Astrocyte of the spinal cord (primary cell): ENCODE measurements around the gene BICD1.

ENCODE experiments used
- DNase-seq: peaks from one replicate; pipeline ENCODE4 v3.0.0; 2011; ENCODE audit warnings: low read depth, low spot score
- H3K4me3 ChIP-seq: 2 replicates; pipeline ENCODE4 v1.5.1; 2011; ENCODE audit warnings: low read depth, mild to moderate bottlenecking, low read length, moderate library complexity
- in situ Hi-C: cut with HindIII; loops from 2 replicates; pipeline ENCODE4 v1.10.0; 2017; ENCODE audit warnings: low sequenced_read_pairs
- TF ChIP-seq, protein P1 (sequence below): IDR thresholded peaks from 2 replicates; pipeline ENCODE4 v1.5.1; 2012; ENCODE audit warnings: low read depth, mild to moderate bottlenecking, low read length, inconsistent platforms

BICD1 gene

DNA sequence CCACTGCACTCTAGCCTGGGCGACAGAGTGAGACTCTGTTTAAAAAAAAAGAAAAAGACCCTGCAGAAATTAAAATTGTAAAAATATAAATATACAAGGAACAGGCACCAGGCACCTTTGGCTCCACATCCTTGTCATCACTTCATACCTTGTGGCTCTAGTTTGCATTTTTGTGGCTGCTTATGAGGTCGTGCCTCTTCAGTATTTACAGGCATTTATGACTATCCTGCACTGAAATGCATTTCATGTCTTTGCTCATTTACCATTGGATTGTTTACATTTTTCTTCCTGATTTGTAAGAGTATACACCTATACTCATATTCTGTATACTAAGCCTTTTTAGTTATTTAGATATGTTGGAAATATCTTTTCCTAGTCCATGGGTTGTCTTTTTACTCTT is 20.1 kb downstream of the BICD1 start:
- H3K4me3 ChIP-seq, result no peak overlapping the region
- TF ChIP-seq, protein P1, sequence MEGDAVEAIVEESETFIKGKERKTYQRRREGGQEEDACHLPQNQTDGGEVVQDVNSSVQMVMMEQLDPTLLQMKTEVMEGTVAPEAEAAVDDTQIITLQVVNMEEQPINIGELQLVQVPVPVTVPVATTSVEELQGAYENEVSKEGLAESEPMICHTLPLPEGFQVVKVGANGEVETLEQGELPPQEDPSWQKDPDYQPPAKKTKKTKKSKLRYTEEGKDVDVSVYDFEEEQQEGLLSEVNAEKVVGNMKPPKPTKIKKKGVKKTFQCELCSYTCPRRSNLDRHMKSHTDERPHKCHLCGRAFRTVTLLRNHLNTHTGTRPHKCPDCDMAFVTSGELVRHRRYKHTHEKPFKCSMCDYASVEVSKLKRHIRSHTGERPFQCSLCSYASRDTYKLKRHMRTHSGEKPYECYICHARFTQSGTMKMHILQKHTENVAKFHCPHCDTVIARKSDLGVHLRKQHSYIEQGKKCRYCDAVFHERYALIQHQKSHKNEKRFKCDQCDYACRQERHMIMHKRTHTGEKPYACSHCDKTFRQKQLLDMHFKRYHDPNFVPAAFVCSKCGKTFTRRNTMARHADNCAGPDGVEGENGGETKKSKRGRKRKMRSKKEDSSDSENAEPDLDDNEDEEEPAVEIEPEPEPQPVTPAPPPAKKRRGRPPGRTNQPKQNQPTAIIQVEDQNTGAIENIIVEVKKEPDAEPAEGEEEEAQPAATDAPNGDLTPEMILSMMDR, result no peak
- in situ Hi-C loops, result no loop called here
- DNase-seq, result peak; percentile 55

DNA sequence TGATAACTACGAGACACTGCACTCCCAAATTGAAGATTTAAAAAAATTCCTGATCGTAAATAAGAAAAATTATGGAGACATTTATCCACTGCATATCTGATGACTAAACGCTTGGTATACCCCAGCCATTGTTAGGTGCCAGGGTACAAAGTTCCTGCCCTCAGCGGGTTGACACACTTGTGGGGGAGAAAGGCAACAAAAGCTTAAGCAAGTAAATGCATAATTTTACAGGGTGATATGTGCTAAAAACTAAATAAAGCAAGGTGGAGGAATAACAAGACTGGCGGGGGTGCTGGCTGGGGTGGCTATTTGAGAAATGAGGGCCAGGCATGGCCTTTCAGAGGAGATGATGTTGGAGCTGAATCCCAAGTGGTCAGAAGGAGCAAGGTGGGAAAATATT is 25.0 kb downstream of the BICD1 start:
- TF ChIP-seq, protein P1, result no peak
- DNase-seq, result no peak
- no peak overlapping the region for H3K4me3 ChIP-seq
- in situ Hi-C loops, result no loop called here

DNA sequence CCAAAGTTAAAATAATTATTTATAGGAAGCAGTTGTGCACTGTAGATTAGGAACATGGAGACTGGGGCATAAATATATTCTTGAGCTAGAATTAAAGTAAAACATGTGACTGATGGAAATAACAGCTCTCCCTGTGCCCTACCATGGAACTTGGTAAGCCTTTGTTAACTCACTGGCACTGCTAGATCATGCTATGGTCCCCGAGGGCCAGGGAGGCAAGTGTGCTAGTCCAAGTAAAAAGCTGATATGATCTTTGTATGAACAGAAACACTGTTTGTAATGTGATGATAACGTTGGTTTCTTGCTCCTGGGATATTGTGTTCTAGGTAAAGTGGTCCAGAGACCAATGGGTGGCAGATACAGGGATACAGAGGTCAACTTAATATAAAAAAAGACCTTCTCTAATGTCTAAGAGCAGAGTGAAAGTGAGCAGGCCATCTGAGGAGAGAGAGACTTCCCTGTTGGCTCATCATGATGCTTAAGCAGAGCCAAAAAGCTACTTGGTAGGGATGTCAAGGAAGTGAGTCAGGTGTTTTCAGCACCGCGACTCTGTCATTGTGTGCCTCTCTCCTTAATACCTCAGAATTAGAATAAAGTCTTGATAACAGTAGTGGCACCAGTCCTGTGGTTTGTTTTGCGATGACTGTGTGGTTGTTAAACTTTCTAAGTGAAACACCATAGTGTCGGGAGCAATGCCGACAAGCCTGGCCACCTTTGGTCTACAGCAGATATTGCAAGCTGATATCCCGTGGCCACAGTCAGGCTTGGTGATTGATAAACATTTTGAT is 27.6 kb downstream of the BICD1 start:
- no peak overlapping the region for H3K4me3 ChIP-seq
- DNase-seq, result peak; percentile 63
- TF ChIP-seq, protein P1, result peak; percentile 20
- in situ Hi-C loops, result no loop called here

DNA sequence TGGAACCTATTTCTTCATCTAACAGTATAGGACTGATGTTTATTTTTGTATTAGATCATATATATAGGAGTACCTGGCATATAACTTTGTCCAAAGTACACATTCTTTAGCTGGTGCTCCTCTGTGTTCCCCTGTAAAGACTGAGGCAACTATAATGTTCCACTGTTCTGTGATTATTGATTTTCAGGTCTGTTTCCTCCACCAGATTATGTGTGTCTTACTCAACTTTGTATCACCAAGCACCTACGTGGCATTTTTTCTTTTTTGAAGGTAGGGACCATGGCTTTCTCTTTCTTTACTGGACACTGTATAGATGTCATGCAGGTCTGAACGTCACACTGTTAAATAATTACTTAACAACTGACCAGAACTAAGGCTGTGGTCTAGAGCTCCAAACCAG is 29.3 kb downstream of the BICD1 start:
- H3K4me3 ChIP-seq, result no peak overlapping the region
- in situ Hi-C loops, result no loop called here
- DNase-seq, result no peak
- TF ChIP-seq, protein P1, result no peak

DNA sequence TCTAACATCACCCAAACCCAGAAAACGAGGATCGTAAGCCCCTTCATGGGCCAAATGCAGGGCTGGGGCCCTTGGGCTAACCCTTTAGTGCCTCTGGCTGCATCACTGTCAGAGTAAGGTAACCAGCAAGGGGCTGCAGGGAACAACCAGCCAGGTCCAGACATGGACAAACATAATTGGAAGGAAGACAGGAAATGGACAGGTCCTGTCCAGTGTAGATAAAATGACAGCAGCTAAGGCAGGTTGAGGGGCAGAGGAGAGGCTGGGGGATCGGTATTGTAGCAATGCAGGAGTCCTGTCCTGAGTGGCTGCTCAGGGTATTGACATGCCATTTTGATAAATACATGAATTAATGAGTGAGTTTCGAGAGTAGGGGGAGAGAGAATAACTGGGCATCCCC is 29.8 kb downstream of the BICD1 start:
- no peak overlapping the region for H3K4me3 ChIP-seq
- no peak for DNase-seq
- TF ChIP-seq, protein P1, result no peak
- in situ Hi-C loops, result no loop called here

DNA sequence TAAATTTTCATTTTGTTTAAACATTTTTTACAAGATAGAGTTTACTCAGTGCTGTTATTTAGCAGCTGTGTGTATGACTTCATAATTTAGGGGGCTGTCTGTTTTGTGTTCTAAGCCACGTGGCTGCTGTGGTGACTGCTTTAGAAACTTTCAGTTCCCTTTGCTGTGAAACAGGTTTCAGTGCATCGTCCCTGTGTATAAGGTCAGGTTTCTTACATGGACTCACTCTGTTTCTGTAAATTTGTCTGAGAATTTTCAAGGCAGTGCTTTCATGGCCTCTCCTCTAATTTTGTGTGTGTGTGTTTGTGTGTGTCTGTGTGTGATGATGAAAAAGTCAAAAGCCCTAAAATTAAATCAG is 32.4 kb downstream of the BICD1 start:
- peak; percentile 61 for DNase-seq
- in situ Hi-C loops, result no loop called here
- TF ChIP-seq, protein P1, result no peak
- H3K4me3 ChIP-seq, result peak overlapping the region; percentile 30
